ENCODE measurements around the gene TBPL1.
A peak's percentile ranks its signal among the peaks of the same experiment; 100 is the strongest.

Gene TBPL1

GRCh38 chr6:133955582-133956415, 2.8 kb downstream of the TBPL1 start:
- Histone ChIP-seq H3K4me1 (ENCODE audit: insufficient read depth, low read length) (peaks cover 15% of the 10 kb centered on the region), H3K27ac (ENCODE audit: low read length) (no peak overlapping the region), H3K36me3 (ENCODE audit: insufficient read depth, low read depth, low read length) (no peaks in the 10 kb centered on the region), H3K27me3 (ENCODE audit: insufficient read depth, low read length) (peaks cover 4% of the 10 kb centered on the region; the same call in 1 of the 2 replicates), H3K9ac (ENCODE audit: low read depth, low read length) (peak overlapping the region; percentile 34; the same call in 1 of the 2 replicates), H3K9me3 (ENCODE audit: insufficient read depth, low read depth, low read length) (no peaks in the 10 kb centered on the region), H3K4me3 (ENCODE audit: low read length) (peak overlapping the region; percentile 98; the same call in 1 of the 2 replicates)

GRCh38 chr6:133956416-133957049, 3.5 kb downstream of the TBPL1 start:
- Histone ChIP-seq H3K27ac (ENCODE audit: low read length) (no peak overlapping the region), H3K27me3 (ENCODE audit: insufficient read depth, low read length) (peaks cover under 1% of the 10 kb centered on the region; the same call in 1 of the 2 replicates), H3K36me3 (ENCODE audit: insufficient read depth, low read depth, low read length) (no peaks in the 10 kb centered on the region), H3K4me3 (ENCODE audit: low read length) (no peak overlapping the region), H3K9me3 (ENCODE audit: insufficient read depth, low read depth, low read length) (no peaks in the 10 kb centered on the region), H3K9ac (ENCODE audit: low read depth, low read length) (no peak overlapping the region), H3K4me1 (ENCODE audit: insufficient read depth, low read length) (peaks cover 15% of the 10 kb centered on the region)

GRCh38 chr6:133957227-133957626, 4.2 kb downstream of the TBPL1 start:
- no peak overlapping the region for H3K27ac ChIP-seq (ENCODE audit: low read length)
- H3K27me3 ChIP-seq (ENCODE audit: insufficient read depth, low read length) = no peaks in the 10 kb centered on the region
- H3K4me3 ChIP-seq (ENCODE audit: low read length) = no peak overlapping the region

GRCh38 chr6:133957780-133958242, 4.8 kb downstream of the TBPL1 start:
- H3K36me3 ChIP-seq (ENCODE audit: insufficient read depth, low read depth, low read length) = no peaks in the 10 kb centered on the region
- H3K9ac ChIP-seq (ENCODE audit: low read depth, low read length) = no peak overlapping the region
- no peaks in the 10 kb centered on the region for H3K9me3 ChIP-seq (ENCODE audit: insufficient read depth, low read depth, low read length)
- no peak overlapping the region for H3K27ac ChIP-seq (ENCODE audit: low read length)
- peaks cover 18% of the 10 kb centered on the region for H3K4me1 ChIP-seq (ENCODE audit: insufficient read depth, low read length)
- no peaks in the 10 kb centered on the region for H3K27me3 ChIP-seq (ENCODE audit: insufficient read depth, low read length)
- no peak overlapping the region for H3K4me3 ChIP-seq (ENCODE audit: low read length)

More at GRCh38 chr6:133957227-133957626, 4.2 kb downstream of the TBPL1 start:
- H3K9ac ChIP-seq (ENCODE audit: low read depth, low read length) = no peak overlapping the region
- no peaks in the 10 kb centered on the region for H3K36me3 ChIP-seq (ENCODE audit: insufficient read depth, low read depth, low read length)
- peaks cover 18% of the 10 kb centered on the region for H3K4me1 ChIP-seq (ENCODE audit: insufficient read depth, low read length)
- no peaks in the 10 kb centered on the region for H3K9me3 ChIP-seq (ENCODE audit: insufficient read depth, low read depth, low read length)

- Histone ChIP-seq H3K4me1 (ENCODE audit: insufficient read depth, low read length) (peaks cover 18% of the 10 kb centered on the region), H3K9me3 (ENCODE audit: insufficient read depth, low read depth, low read length) (no peaks in the 10 kb centered on the region), H3K27me3 (ENCODE audit: insufficient read depth, low read length) (no peaks in the 10 kb centered on the region), H3K27ac (ENCODE audit: low read length) (no peak overlapping the region), H3K4me3 (ENCODE audit: low read length) (no peak overlapping the region), H3K36me3 (ENCODE audit: insufficient read depth, low read depth, low read length) (no peaks in the 10 kb centered on the region), H3K9ac (ENCODE audit: low read depth, low read length) (no peak overlapping the region)
Observed at GRCh38 chr6:133958791-133959190, 5.8 kb downstream of the TBPL1 start.

GRCh38 chr6:133959667-133960368, 6.8 kb downstream of the TBPL1 start:
- Histone ChIP-seq H3K27me3 (ENCODE audit: insufficient read depth, low read length) (no peaks in the 10 kb centered on the region), H3K9ac (ENCODE audit: low read depth, low read length) (no peak overlapping the region), H3K36me3 (ENCODE audit: insufficient read depth, low read depth, low read length) (no peaks in the 10 kb centered on the region), H3K9me3 (ENCODE audit: insufficient read depth, low read depth, low read length) (no peaks in the 10 kb centered on the region), H3K27ac (ENCODE audit: low read length) (no peak overlapping the region), H3K4me3 (ENCODE audit: low read length) (no peak overlapping the region), H3K4me1 (ENCODE audit: insufficient read depth, low read length) (peaks cover 9% of the 10 kb centered on the region; the same call in 1 of the 2 replicates)

- no peak overlapping the region for H3K27ac ChIP-seq (ENCODE audit: low read length)
- H3K4me3 ChIP-seq (ENCODE audit: low read length) = no peak overlapping the region
Observed at GRCh38 chr6:133961831-133962230, 8.8 kb downstream of the TBPL1 start.

GRCh38 chr6:133964052-133964451, 11.0 kb downstream of the TBPL1 start:
- no peaks in the 10 kb centered on the region for H3K9me3 ChIP-seq (ENCODE audit: insufficient read depth, low read depth, low read length)
- H3K27ac ChIP-seq (ENCODE audit: low read length) = no peak overlapping the region
- no peaks in the 10 kb centered on the region for H3K27me3 ChIP-seq (ENCODE audit: insufficient read depth, low read length)
- H3K4me3 ChIP-seq (ENCODE audit: low read length) = no peak overlapping the region
- H3K9ac ChIP-seq (ENCODE audit: low read depth, low read length) = no peak overlapping the region
- H3K36me3 ChIP-seq (ENCODE audit: insufficient read depth, low read depth, low read length) = no peaks in the 10 kb centered on the region
- H3K4me1 ChIP-seq (ENCODE audit: insufficient read depth, low read length) = peaks cover 6% of the 10 kb centered on the region; the same call in 1 of the 2 replicates

More at GRCh38 chr6:133961831-133962230, 8.8 kb downstream of the TBPL1 start:
- no peaks in the 10 kb centered on the region for H3K36me3 ChIP-seq (ENCODE audit: insufficient read depth, low read depth, low read length)
- peaks cover 6% of the 10 kb centered on the region; the same call in 1 of the 2 replicates for H3K4me1 ChIP-seq (ENCODE audit: insufficient read depth, low read length)
- H3K9me3 ChIP-seq (ENCODE audit: insufficient read depth, low read depth, low read length) = no peaks in the 10 kb centered on the region
- H3K9ac ChIP-seq (ENCODE audit: low read depth, low read length) = no peak overlapping the region
- H3K27me3 ChIP-seq (ENCODE audit: insufficient read depth, low read length) = no peaks in the 10 kb centered on the region

- Histone ChIP-seq H3K4me1 (ENCODE audit: insufficient read depth, low read length) (peaks cover 9% of the 10 kb centered on the region; the same call in 1 of the 2 replicates), H3K36me3 (ENCODE audit: insufficient read depth, low read depth, low read length) (no peaks in the 10 kb centered on the region), H3K27ac (ENCODE audit: low read length) (no peak overlapping the region), H3K4me3 (ENCODE audit: low read length) (no peak overlapping the region), H3K27me3 (ENCODE audit: insufficient read depth, low read length) (no peaks in the 10 kb centered on the region), H3K9ac (ENCODE audit: low read depth, low read length) (no peak overlapping the region), H3K9me3 (ENCODE audit: insufficient read depth, low read depth, low read length) (no peaks in the 10 kb centered on the region)
Observed at GRCh38 chr6:133964702-133965101, 11.7 kb downstream of the TBPL1 start.

GRCh38 chr6:133965817-133966360, 12.9 kb downstream of the TBPL1 start:
- Histone ChIP-seq H3K4me3 (ENCODE audit: low read length) (no peak overlapping the region), H3K4me1 (ENCODE audit: insufficient read depth, low read length) (peaks cover 12% of the 10 kb centered on the region; the same call in 1 of the 2 replicates), H3K9me3 (ENCODE audit: insufficient read depth, low read depth, low read length) (no peaks in the 10 kb centered on the region), H3K36me3 (ENCODE audit: insufficient read depth, low read depth, low read length) (no peaks in the 10 kb centered on the region), H3K27me3 (ENCODE audit: insufficient read depth, low read length) (no peaks in the 10 kb centered on the region), H3K27ac (ENCODE audit: low read length) (no peak overlapping the region), H3K9ac (ENCODE audit: low read depth, low read length) (no peak overlapping the region)

- Histone ChIP-seq H3K4me3 (ENCODE audit: low read length) (no peak overlapping the region), H3K4me1 (ENCODE audit: insufficient read depth, low read length) (peaks cover 9% of the 10 kb centered on the region; the same call in 1 of the 2 replicates), H3K27me3 (ENCODE audit: insufficient read depth, low read length) (no peaks in the 10 kb centered on the region), H3K9me3 (ENCODE audit: insufficient read depth, low read depth, low read length) (no peaks in the 10 kb centered on the region), H3K36me3 (ENCODE audit: insufficient read depth, low read depth, low read length) (no peaks in the 10 kb centered on the region), H3K27ac (ENCODE audit: low read length) (no peak overlapping the region), H3K9ac (ENCODE audit: low read depth, low read length) (no peak overlapping the region)
Observed at GRCh38 chr6:133966654-133967329, 13.8 kb downstream of the TBPL1 start.
